ENCODE data around the gene WDR45B.

WDR45B gene

GRCh38 chr17:82689077-82689476, 40.8 kb upstream of the WDR45B start:
- ATAC-seq (ENCODE audit: low read depth): 0 out of 3 replicates have a peak, but pooled peaks have one; percentile 10
- H3K36me3 ChIP-seq (ENCODE audit: low read depth): no peaks in the 10 kb centered on the region
- DNase-seq (ENCODE audit: low spot score): peak; percentile 50
- no peak overlapping the region for H3K4me3 ChIP-seq (ENCODE audit: severe bottlenecking)
- no peaks in the 10 kb centered on the region for H3K9me3 ChIP-seq (ENCODE audit: severe bottlenecking)
- no peak overlapping the region for H3K27ac ChIP-seq (ENCODE audit: poor library complexity, severe bottlenecking)
- no peaks in the 10 kb centered on the region for H3K4me1 ChIP-seq (ENCODE audit: insufficient read depth, poor library complexity, severe bottlenecking)
- TF ChIP-seq CTCF (IDR thresholded peaks at IDR 0.05; ENCODE audit: poor library complexity, severe bottlenecking): no peak
- H3K27me3 ChIP-seq (ENCODE audit: insufficient read depth, poor library complexity, severe bottlenecking): no peaks in the 10 kb centered on the region

- no peaks in the 10 kb centered on the region for H3K27me3 ChIP-seq (ENCODE audit: insufficient read depth, poor library complexity, severe bottlenecking)
- H3K4me3 ChIP-seq (ENCODE audit: severe bottlenecking): no peak overlapping the region
- DNase-seq (ENCODE audit: low spot score) (no peak), ATAC-seq (ENCODE audit: low read depth) (no peak)
- H3K4me1 ChIP-seq (ENCODE audit: insufficient read depth, poor library complexity, severe bottlenecking): no peaks in the 10 kb centered on the region
- H3K36me3 ChIP-seq (ENCODE audit: low read depth): no peaks in the 10 kb centered on the region
- no peaks in the 10 kb centered on the region for H3K9me3 ChIP-seq (ENCODE audit: severe bottlenecking)
- H3K27ac ChIP-seq (ENCODE audit: poor library complexity, severe bottlenecking): no peak overlapping the region
- no peak for TF ChIP-seq CTCF (IDR thresholded peaks at IDR 0.05; ENCODE audit: poor library complexity, severe bottlenecking)
These were observed 39.6 kb upstream of the WDR45B start for GRCh38 chr17:82687871-82688270.

GRCh38 chr17:82687375-82687861, 39.2 kb upstream of the WDR45B start:
- no peak overlapping the region for H3K4me3 ChIP-seq (ENCODE audit: severe bottlenecking)
- H3K36me3 ChIP-seq (ENCODE audit: low read depth): no peaks in the 10 kb centered on the region
- no peaks in the 10 kb centered on the region for H3K4me1 ChIP-seq (ENCODE audit: insufficient read depth, poor library complexity, severe bottlenecking)
- H3K27me3 ChIP-seq (ENCODE audit: insufficient read depth, poor library complexity, severe bottlenecking): no peaks in the 10 kb centered on the region
- H3K27ac ChIP-seq (ENCODE audit: poor library complexity, severe bottlenecking): no peak overlapping the region
- TF ChIP-seq CTCF (IDR thresholded peaks at IDR 0.05; ENCODE audit: poor library complexity, severe bottlenecking): no peak
- no peaks in the 10 kb centered on the region for H3K9me3 ChIP-seq (ENCODE audit: severe bottlenecking)
- peak; percentile 31; the same call in 1 of the 3 replicates for ATAC-seq (ENCODE audit: low read depth)
- peak; percentile 42 for DNase-seq (ENCODE audit: low spot score)

- Histone ChIP-seq H3K9me3 (ENCODE audit: severe bottlenecking) (peaks cover 5% of the 10 kb centered on the region), H3K36me3 (ENCODE audit: low read depth) (no peaks in the 10 kb centered on the region), H3K4me3 (ENCODE audit: severe bottlenecking) (no peak overlapping the region), H3K27me3 (ENCODE audit: insufficient read depth, poor library complexity, severe bottlenecking) (no peaks in the 10 kb centered on the region), H3K27ac (ENCODE audit: poor library complexity, severe bottlenecking) (no peak overlapping the region), H3K4me1 (ENCODE audit: insufficient read depth, poor library complexity, severe bottlenecking) (no peaks in the 10 kb centered on the region)
- no peak for TF ChIP-seq CTCF (IDR thresholded peaks at IDR 0.05; ENCODE audit: poor library complexity, severe bottlenecking)
- ATAC-seq (ENCODE audit: low read depth): no peak
- peak; percentile 35 for DNase-seq (ENCODE audit: low spot score)
These were observed 38.4 kb upstream of the WDR45B start for GRCh38 chr17:82686366-82687324.

GRCh38 chr17:82685291-82685690, 37.0 kb upstream of the WDR45B start:
- DNase-seq (ENCODE audit: low spot score) (peak; percentile 53), ATAC-seq (ENCODE audit: low read depth) (no peak)
- TF ChIP-seq CTCF (IDR thresholded peaks at IDR 0.05; ENCODE audit: poor library complexity, severe bottlenecking): no peak
- Histone ChIP-seq H3K27me3 (ENCODE audit: insufficient read depth, poor library complexity, severe bottlenecking) (no peaks in the 10 kb centered on the region), H3K4me3 (ENCODE audit: severe bottlenecking) (no peak overlapping the region), H3K36me3 (ENCODE audit: low read depth) (no peaks in the 10 kb centered on the region), H3K27ac (ENCODE audit: poor library complexity, severe bottlenecking) (no peak overlapping the region), H3K9me3 (ENCODE audit: severe bottlenecking) (peaks cover 12% of the 10 kb centered on the region), H3K4me1 (ENCODE audit: insufficient read depth, poor library complexity, severe bottlenecking) (no peaks in the 10 kb centered on the region)
